GM19397 (cell line): ENCODE measurements around the gene AREG.
"Not testable (repeated sequence)": the region's sequence is repeated elsewhere in the genome, so short reads cannot be mapped to it uniquely, and the experiment has no call there.

ENCODE experiments used
- ATAC-seq: cut with Tn5 transposase; IDR thresholded peaks from one replicate; pipeline ENCODE4 v1.9.1; 2021; ENCODE audit warnings: mild to moderate bottlenecking, moderate library complexity; ENCODE audit not compliant: unreplicated experiment

Gene AREG

GRCh38 chr4:74444891-74445642 is at the start of gene AREG:
Gene AREG (plus strand): TSS chr4:74445136. CDS start chr4:74445346, 210 bp downstream.
- ATAC-seq: peak; percentile 89

DNA sequence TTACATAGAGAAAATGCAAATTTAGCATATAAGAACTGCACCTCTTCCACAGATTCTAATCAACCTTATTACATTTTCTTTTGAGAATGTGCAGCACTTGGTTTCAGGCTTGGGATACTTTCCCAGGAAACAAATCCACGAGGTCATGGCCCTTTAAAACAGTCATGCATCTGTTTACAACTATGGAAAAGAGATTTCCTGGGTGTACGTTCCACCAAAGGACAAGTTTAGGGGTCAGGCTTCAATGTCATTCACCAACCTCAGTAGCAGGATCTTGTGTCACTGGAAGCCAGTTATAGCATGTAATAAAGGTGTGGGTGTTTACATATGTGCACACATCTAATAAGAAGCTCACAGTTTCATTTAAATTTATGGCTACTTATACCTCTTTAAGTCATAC is 49.3 kb upstream of the AREG start:
- no peak for ATAC-seq

DNA sequence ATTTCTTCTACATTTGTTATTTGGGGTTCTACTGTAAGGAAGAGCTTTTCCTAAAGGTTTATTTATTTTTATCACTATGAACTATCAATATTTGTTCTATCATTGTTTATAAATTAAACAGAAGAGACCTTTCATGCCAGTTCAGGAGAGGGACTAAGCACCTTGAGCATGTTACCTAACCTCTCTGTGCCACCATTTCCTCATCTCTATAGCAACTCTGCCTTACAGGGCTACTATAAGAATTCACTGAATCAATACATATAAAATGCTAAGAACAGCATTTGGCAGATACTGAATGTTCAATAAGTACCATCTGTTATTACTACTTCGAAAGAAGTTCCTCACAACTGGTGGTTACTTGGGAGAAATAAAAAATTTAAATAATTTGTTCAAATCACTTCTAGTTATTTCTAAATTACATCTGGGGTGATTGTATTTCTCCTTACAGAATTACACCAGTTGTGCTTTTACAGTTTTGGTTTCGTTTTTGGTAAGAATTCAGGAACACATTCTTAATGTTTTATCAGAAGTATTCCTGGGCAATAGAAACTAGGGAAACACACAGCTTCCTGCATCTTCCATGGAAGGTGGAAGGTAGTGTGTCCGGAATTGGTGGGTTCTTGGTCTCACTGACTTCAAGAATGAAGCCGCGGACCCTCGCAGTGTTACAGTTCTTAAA is 47.0 kb upstream of the AREG start:
- ATAC-seq: no peak

DNA sequence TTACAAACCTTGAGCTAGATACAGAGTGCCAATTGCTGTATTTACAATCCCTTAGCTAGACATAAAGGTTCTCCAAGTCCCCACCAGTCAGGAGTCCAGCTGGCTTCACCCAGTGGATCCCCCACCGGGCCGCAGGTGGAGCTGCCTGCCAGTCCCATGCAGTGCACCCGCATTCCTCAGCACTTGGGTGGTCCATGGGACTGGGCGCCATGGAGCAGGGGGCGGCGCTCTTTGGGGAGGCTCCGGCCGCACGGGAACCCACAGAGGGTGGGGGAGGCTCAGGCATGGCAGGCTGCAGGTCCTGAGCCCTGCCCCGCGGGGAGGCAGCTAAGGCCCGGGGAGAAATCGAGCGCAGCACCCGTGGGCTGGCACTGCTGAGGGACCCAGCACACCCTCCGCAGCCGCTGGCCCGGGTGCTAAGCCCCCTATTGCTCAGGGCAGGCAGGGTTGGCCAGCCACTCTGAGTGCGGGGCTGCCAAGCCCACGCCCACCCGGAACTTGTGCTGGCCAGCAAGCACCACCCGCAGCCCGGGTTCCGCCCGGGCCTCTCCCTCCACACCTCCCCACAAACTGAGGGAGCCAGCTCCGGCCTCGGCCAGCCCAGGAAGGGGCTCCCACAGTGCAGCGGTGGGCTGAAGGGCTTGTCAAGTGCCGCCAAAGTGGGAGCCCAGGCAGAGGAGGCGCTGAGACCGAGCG is 45.9 kb upstream of the AREG start:
- ATAC-seq: not testable (repeated sequence)

DNA sequence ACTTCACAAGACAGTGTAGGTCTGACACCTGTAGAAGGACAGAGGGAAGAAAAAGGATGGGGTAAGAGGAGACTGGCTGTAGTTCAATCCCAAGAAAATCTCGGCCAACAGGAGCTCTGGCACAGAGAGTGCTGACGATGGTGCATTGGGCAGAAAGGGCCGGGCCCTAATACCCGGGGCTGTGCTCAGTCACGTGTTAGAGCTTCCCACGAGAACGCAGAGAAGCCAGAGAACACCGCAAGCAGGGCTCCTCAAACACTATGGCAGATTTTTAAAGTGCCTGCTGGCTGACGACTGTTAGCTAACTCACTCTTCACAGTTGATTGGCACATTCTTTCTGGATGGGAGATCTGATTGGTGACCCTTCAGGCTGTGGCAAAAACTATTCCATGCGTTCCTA is 44.5 kb upstream of the AREG start:
- no peak for ATAC-seq

DNA sequence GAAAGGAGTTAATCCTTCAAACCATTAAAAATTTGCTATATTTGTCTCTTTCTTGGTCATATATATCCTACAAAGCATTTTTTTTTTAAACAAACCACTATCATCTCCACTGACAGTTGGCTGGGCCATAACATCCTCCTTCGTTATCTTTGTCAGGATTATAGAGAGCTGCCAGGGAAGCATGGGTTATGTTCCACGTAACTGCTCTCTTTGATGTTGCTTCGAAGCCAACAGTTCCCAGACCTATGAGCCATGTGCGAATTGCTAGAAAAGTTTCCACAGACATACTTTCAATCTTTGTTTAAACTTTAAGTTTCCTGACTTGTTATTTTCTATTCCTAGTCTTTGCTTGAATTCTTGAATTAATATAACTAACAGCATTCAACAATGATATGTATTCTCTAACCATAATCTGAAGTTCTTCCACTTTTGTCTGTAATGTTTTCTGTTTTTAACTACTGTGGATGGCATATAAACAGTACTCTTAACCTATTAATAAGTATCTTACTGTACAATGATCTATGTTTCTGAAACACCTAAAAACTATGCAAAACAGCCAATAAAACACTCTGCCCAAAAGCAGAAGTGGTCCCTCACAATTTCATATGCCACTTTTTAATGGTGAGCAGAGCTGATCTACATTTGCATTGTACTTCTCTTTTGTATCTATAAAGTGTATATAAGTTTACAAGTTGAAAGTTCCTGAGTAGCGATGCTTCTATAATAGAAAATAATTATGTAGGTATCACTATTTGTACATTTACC is 42.1 kb upstream of the AREG start:
- ATAC-seq: peak; percentile 94

GRCh38 chr4:74407891-74408290 is 37.0 kb upstream of the AREG start:
- ATAC-seq: no peak

DNA sequence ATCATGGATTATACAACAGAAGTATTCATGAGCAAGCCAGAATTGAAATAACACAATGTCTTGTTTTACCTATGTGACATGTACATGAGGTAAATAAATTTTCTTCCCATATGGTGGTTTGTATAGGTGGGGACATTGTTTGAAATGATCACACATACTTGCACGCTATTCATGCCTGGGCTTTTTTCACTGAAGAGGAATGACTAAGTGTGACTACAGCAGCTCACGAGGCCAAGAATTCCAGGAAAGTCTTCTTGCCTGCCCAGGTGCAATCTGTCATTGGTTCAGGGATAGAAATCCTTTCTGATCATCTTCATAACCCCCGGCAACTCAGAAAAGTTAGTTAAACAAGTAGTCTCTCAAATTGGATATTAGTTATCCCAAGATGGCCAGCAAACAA is 36.3 kb upstream of the AREG start:
- ATAC-seq: no peak

GRCh38 chr4:74410272-74410671 is 34.7 kb upstream of the AREG start:
- no peak for ATAC-seq

DNA sequence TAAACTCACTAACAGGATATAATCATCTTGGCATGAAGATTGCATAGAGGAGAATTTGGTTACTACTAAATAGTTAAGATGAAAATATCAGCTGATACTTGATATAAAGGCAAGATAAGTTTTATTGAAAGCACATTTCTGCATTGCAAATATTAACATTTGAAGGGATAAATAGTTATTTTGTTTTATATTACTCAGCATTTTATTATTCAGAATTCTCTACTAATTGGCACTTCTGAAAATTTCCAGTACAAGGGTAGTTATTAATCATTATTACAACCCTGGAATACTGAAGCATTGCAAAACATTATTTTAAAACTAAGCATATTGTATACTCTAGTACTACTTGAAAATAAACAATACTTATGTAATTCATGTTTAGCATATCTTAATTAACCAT is 32.7 kb upstream of the AREG start:
- ATAC-seq: no peak

- no peak for ATAC-seq
Observed at GRCh38 chr4:74413265-74413664, 31.7 kb upstream of the AREG start.

GRCh38 chr4:74414149-74414809 is 30.7 kb upstream of the AREG start:
- ATAC-seq: no peak

GRCh38 chr4:74415602-74416300 is 29.2 kb upstream of the AREG start:
- no peak for ATAC-seq

- ATAC-seq: no peak
Observed at GRCh38 chr4:74418063-74418670, 26.8 kb upstream of the AREG start.

DNA sequence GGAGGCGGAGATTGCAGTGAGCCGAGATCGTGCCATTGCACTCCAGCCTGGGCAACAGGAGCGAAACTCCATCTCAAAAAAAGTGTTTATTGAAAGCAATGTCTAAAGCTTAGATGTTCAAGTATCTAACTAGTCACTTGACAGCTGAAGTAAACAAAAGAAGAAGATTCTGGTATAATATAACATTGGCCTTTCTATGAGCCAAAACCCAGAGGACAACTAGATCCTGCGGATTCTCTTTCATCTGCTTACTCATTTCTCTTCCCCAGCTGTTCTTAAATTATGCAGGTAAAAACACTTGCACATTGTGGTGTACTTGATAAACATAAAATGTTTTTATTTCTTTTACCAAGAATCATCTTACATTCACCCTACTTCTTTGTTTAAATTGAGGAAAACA is 24.1 kb upstream of the AREG start:
- ATAC-seq: no peak

- ATAC-seq: no peak
Observed at GRCh38 chr4:74423104-74423503, 21.8 kb upstream of the AREG start.

- ATAC-seq: no peak
Observed at GRCh38 chr4:74424111-74424510, 20.8 kb upstream of the AREG start.

GRCh38 chr4:74426101-74426500 is 18.8 kb upstream of the AREG start:
- ATAC-seq: no peak

GRCh38 chr4:74428276-74428675 is 16.7 kb upstream of the AREG start:
- ATAC-seq: no peak
